H1 (cell line): ENCODE data around the gene COX5A.

ENCODE experiments used
- ATF3 ChIP-seq: IDR thresholded peaks from 2 replicates; pipeline ENCODE4 v1.6.1; 2011; ENCODE audit warnings: low read depth, mild to moderate bottlenecking, low read length; ENCODE audit not compliant: insufficient read depth
- HDAC6 ChIP-seq: IDR thresholded peaks from one replicate; pipeline ENCODE4 v1.7.1; 2012; ENCODE audit warnings: low read depth, mild to moderate bottlenecking, inconsistent platforms, low read length, moderate library complexity
- POLR2AphosphoS5 ChIP-seq: IDR thresholded peaks from 2 replicates; pipeline ENCODE4 v1.6.1; 2011; ENCODE audit warnings: low read depth, low read length

- no peak for TF ChIP-seq POLR2AphosphoS5
- no peak for TF ChIP-seq HDAC6
- no peak for TF ChIP-seq ATF3
Observed at GRCh38 chr15:74901612-74902063, 36.2 kb downstream of the COX5A start.
